NB4 (cell line): ENCODE results near the gene CDKN2D.

Source experiments
- DNase-seq: peaks from one replicate; pipeline ENCODE4 v3.0.0; 2010; ENCODE audit warnings: low read depth
- H3K4me3 ChIP-seq: one replicate; pipeline ENCODE4 v1.5.1; 2011; ENCODE audit warnings: mild to moderate bottlenecking, low read depth, low read length, moderate library complexity
- CTCF ChIP-seq: IDR thresholded peaks from one replicate; pipeline ENCODE4 v1.5.1; 2012; ENCODE audit warnings: low read depth, low read length
- MAX ChIP-seq: IDR thresholded peaks from 2 replicates; pipeline ENCODE4 v1.6.1; 2011; ENCODE audit warnings: low read depth, low read length
- MYC ChIP-seq: IDR thresholded peaks from 2 replicates; pipeline ENCODE4 v1.6.1; 2011; ENCODE audit warnings: low read depth, low read length
- POLR2A ChIP-seq: IDR thresholded peaks from 2 replicates; pipeline ENCODE4 v1.6.1; 2011; ENCODE audit warnings: mild to moderate bottlenecking; ENCODE audit not compliant: insufficient read length; ENCODE audit errors: extremely low read depth

The CDKN2D gene

GRCh38 chr19:10523135-10523636 is 45.6 kb downstream of the CDKN2D start:
- TF ChIP-seq MAX (no peak), POLR2A (no peak), CTCF (no peak), MYC (no peak)
- no peak overlapping the region for H3K4me3 ChIP-seq
- DNase-seq = no peak

GRCh38 chr19:10521461-10522171 is 47.2 kb downstream of the CDKN2D start:
- H3K4me3 ChIP-seq = no peak overlapping the region
- DNase-seq = no peak

GRCh38 chr19:10520652-10521318 is 48.0 kb downstream of the CDKN2D start:
- no peak overlapping the region for H3K4me3 ChIP-seq
- DNase-seq = no peak
- TF ChIP-seq MAX (no peak), MYC (no peak), POLR2A (no peak), CTCF (no peak)

More at GRCh38 chr19:10521461-10522171, 47.2 kb downstream of the CDKN2D start:
- TF ChIP-seq POLR2A (no peak), MAX (no peak), CTCF (no peak)

GRCh38 chr19:10519421-10519820 is 49.4 kb downstream of the CDKN2D start:
- no peak overlapping the region for H3K4me3 ChIP-seq
- DNase-seq = no peak
- TF ChIP-seq CTCF (no peak), MAX (no peak), MYC (no peak), POLR2A (no peak)

GRCh38 chr19:10518444-10519361 is 50.1 kb downstream of the CDKN2D start:
- no peak for DNase-seq
- TF ChIP-seq MAX (no peak), POLR2A (no peak), MYC (no peak), CTCF (no peak)
- no peak overlapping the region for H3K4me3 ChIP-seq
